Omental fat pad (tissue), 4 donors: ENCODE data around the gene AEBP2. TPM values are rescaled to one million over a fixed set of nuclear protein-coding genes. Genes with fewer than 3 reads are reported as not detected.
A peak's percentile ranks its signal among the peaks of the same experiment; 100 is the strongest.
"Not testable (repeated sequence)": the region's sequence is repeated elsewhere in the genome, so short reads cannot be mapped to it uniquely, and the experiment has no call there.

Experiments used
- ATAC-seq: fragments of 150-250 bp; one replicate; pipeline ENCODE4 v1.9.1; 2016; ENCODE audit warnings: mild to moderate bottlenecking, moderate library complexity; ENCODE audit not compliant: low FRiP score
- DNase-seq: peaks from one replicate; pipeline ENCODE4 v3.0.0-alpha.2; 2019; ENCODE audit warnings: low spot score
- CTCF ChIP-seq, 3 donors: fragments of 450-650 bp; IDR thresholded peaks; one replicate each; pipeline ENCODE4 v1.5.1; 2016 to 2017; ENCODE audit warnings: antibody characterized with exemption in 3 of 3, mild to moderate bottlenecking in 3 of 3, moderate library complexity in 2 of 3
- total RNA-seq, 4 donors: library from RNA; depleted of rRNA; stranded (reverse); fragments of >200 nt; gene quantifications; one replicate each; pipeline ENCODE4 v1.1.0, GENCODE V29; 2016

AEBP2 gene
- total RNA-seq, 4 donors from 2014 or later: 19.3 to 39.9 (median 27.7) TPM

GRCh38 chr12:19544353-19544752, 105.1 kb downstream of the AEBP2 start:
- no peak for DNase-seq
- no peak for ATAC-seq
- TF ChIP-seq CTCF (IDR thresholded peaks at IDR 0.05): no peak

DNA sequence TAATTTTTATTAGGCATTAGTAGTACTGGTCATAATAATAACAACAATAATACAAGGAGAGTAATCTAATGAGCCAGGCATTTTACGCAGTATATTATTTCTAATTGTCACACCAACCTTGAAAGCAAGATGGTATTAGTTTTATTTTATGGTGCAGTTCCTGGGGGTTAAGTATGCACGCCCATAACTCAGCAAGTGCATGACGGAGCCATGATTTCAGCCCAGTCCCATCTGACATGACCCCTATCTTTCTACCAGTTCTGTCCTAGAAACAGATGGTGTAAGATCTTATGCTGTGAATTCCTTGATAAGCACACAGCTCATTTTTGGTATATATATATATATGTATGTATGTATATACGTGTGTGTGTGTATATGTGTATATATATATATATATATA, 106.0 kb downstream of the AEBP2 start:
- TF ChIP-seq CTCF (IDR thresholded peaks at IDR 0.05): no peak
- DNase-seq: no peak

DNA sequence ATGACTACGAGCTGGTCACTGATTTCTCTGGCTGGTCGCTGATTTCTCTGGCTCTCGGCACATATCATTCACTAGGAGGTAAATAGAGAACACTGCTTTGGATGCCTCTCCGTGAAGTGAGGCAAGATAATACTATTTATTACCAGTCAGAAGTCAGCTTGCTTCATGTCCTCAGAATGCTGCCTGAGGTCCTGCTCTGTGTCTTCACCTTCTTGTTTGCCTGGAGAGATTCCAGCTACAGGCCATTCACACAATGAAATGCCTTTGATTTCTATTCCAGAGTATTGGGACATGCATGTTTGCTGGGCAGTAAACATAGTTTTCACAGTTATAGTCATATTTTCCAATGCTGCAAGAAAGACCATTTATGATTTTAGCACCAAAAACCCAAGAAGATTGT, 106.7 kb downstream of the AEBP2 start:
- no peak for TF ChIP-seq CTCF (IDR thresholded peaks at IDR 0.05)
- DNase-seq: no peak
- peak; percentile 76 for ATAC-seq

More for the DNA sequence above, 106.0 kb downstream of the AEBP2 start:
- ATAC-seq: no peak

DNA sequence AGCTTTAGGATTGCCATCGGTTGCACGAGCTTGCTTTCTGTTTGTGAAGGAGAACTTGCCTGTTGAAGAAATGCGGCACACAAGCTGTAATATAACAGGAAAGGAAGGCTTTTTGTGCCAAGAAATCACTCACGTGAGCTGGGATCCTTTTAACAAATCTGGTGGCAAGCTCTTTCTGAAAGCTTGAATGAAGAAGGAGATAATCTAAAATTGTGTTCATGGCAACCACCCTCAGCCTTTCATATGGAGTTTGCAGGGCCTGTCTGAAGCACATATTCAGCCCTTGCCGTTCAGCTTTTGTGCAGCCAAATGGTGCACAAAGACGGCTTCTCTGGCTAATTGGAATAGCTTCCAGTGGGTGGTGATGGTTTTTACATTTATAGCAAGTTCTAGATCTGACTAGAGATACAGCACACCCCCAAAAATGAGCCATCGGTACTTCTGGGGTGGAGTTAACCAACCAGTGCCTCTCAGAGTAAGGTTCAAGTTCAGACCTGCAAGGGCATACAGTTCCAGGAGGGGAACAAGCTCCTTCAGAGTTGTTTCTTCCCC, 107.4 kb downstream of the AEBP2 start:
- no peak for ATAC-seq
- TF ChIP-seq CTCF (IDR thresholded peaks at IDR 0.05): no peak
- no peak for DNase-seq

GRCh38 chr12:19547271-19547671, 108.0 kb downstream of the AEBP2 start:
- TF ChIP-seq CTCF (IDR thresholded peaks at IDR 0.05): no peak
- no peak for DNase-seq
- ATAC-seq: no peak

DNA sequence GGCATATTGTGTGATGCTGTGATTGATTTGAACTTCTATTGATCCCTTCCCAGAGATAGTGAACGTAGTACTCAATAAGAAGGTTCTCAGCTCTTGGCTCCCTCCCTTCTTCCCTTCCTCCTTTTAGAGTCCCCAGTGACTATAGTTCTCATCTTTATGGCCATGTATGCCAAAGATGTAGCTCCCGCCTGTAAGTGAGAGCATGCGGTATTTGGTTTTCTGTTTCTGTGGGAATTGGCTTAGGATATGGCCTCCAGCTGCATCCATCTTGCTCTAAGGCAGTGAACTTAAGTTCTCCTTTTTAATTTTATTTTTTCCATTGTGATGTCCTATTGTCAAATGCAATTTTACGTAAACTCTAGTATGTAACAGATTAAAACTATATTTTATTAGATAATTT, 109.5 kb downstream of the AEBP2 start:
- TF ChIP-seq CTCF (IDR thresholded peaks at IDR 0.05): no peak
- no peak for DNase-seq
- no peak for ATAC-seq

- no peak for TF ChIP-seq CTCF (IDR thresholded peaks at IDR 0.05)
Measured at GRCh38 chr12:19550626-19551025, 111.3 kb downstream of the AEBP2 start.

DNA sequence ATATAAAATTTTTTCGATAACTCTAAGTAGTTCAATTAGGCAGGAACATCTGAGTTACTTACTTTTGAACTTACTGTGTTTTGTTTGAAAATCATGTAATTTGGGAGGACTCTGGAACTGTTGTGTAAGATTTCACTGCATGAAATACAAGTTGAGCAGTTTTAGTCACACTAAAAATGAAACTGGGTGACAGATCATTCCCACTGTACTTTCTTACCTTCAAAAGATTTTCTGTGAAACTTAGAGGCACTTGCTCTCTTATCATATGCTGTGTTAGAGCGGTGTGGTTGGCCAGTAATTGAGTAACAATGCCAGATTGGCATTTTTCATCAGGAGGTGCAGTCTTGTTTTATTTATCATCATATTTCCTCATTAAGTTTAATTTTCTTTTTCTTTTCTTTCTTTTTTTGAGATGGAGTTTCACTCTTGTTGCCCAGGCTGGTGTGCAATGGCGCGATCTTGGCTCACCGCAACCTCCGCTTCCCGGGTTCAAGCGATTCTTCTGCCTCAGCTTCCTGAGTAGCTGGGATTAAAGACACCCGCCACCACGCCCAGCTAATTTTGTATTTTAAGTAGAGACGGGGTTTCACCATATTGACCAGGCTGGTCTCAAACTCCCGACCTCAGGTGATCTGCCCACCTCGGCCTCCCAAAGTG, 113.3 kb downstream of the AEBP2 start:
- not testable (repeated sequence) for DNase-seq, ATAC-seq

More at GRCh38 chr12:19550626-19551025, 111.3 kb downstream of the AEBP2 start:
- ATAC-seq (no peak), DNase-seq (no peak)
